HUES6 (cell line): ENCODE data around the gene SRPX2.

Experiments used
- H3K27ac ChIP-seq: 2 replicates; pipeline ENCODE4 v1.7.0; 2013; ENCODE audit warnings: low read depth, mild to moderate bottlenecking, low read length, inconsistent platforms
- H3K27me3 ChIP-seq: 2 replicates; pipeline ENCODE4 v1.6.1; 2013; ENCODE audit warnings: low read length; ENCODE audit not compliant: control insufficient read depth, insufficient read depth
- H3K36me3 ChIP-seq: 2 replicates; pipeline ENCODE4 v1.6.1; 2013; ENCODE audit warnings: low read length; ENCODE audit not compliant: control insufficient read depth, insufficient read depth
- H3K4me1 ChIP-seq: 2 replicates; pipeline ENCODE4 v1.6.1; 2013; ENCODE audit warnings: low read length; ENCODE audit not compliant: control insufficient read depth, insufficient read depth
- H3K4me3 ChIP-seq: 2 replicates; pipeline ENCODE4 v1.5.1; 2013; ENCODE audit warnings: low read depth, low read length
- H3K9ac ChIP-seq: one replicate; pipeline ENCODE4 v1.6.1; 2013; ENCODE audit warnings: mild to moderate bottlenecking, low read length
- H3K9me3 ChIP-seq: 2 replicates; pipeline ENCODE4 v1.6.1; 2013; ENCODE audit warnings: low read depth, low read length; ENCODE audit not compliant: control insufficient read depth, insufficient read depth

The SRPX2 gene

DNA sequence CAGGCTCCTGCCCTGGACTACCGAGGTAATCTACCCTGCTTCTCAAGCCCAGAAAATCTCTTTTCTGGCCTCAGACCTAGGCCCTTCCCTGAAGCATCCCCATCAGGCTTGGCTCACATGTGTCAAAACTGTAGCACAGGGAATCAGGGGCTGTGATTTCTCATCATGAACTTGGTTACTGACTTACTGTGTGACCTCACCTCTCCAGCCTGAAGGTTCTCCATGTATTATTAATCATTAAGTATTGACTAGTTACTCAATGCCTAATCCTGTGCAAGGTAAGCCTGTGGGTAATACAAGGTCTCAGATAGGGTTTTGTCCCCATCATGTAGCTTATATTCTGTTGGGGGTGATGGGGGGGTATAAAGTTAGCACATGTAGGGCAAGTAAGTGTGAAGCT is 6.8 kb downstream of the SRPX2 start:
- H3K27me3 ChIP-seq: peaks cover 3% of the 10 kb centered on the region; the same call in 1 of the 2 replicates
- H3K27ac ChIP-seq: no peak overlapping the region
- H3K4me3 ChIP-seq: no peak overlapping the region
- no peak overlapping the region for H3K9ac ChIP-seq
- H3K4me1 ChIP-seq: peaks cover 35% of the 10 kb centered on the region
- H3K36me3 ChIP-seq: no peaks in the 10 kb centered on the region
- H3K9me3 ChIP-seq: no peaks in the 10 kb centered on the region

DNA sequence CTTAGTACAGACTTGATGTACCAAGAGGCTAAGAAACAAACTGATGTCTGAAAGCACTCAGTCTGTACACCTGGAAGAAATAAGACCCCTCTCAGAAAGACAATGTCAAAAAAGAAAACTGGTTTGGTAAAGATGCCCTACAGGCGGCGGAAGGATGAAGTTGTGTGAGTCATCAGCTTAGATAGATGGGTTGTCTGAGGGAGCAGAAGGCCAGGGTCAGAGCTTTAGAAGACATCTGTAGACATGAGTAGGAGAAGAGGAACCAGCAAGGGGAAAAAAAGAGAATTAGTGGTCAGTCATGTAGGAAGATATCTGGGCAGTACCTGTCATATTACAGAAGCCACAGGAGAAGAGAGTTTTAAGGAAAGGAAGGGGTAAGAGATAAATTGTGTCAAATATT is 8.3 kb downstream of the SRPX2 start:
- Histone ChIP-seq H3K9ac (no peak overlapping the region), H3K4me1 (peaks cover 29% of the 10 kb centered on the region), H3K36me3 (no peaks in the 10 kb centered on the region), H3K9me3 (no peaks in the 10 kb centered on the region), H3K4me3 (no peak overlapping the region), H3K27me3 (peaks cover 3% of the 10 kb centered on the region; the same call in 1 of the 2 replicates), H3K27ac (no peak overlapping the region)

DNA sequence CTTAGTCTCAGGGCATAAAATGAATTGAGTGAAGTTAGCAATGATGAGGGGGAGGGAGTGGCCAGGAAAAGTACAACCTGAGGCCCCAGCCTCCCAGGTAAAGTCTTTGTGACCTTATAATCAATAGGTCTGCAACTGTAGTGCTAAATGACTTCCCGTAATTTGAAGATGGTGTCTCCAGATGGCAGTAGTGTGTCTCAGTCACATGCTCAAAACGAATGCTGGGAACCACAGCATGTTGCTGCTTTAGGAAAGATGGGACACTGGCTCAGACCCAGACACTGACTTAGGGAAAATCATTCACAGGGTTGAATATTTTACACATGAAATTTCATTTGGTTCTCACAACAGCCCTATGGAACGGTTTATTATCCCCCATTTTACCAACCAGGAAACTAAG is 10.3 kb downstream of the SRPX2 start:
- no peaks in the 10 kb centered on the region for H3K36me3 ChIP-seq
- H3K4me1 ChIP-seq: peaks cover 14% of the 10 kb centered on the region
- no peak overlapping the region for H3K4me3 ChIP-seq
- no peak overlapping the region for H3K27ac ChIP-seq
- H3K9me3 ChIP-seq: no peaks in the 10 kb centered on the region
- no peak overlapping the region for H3K9ac ChIP-seq
- H3K27me3 ChIP-seq: peaks cover 3% of the 10 kb centered on the region; the same call in 1 of the 2 replicates

DNA sequence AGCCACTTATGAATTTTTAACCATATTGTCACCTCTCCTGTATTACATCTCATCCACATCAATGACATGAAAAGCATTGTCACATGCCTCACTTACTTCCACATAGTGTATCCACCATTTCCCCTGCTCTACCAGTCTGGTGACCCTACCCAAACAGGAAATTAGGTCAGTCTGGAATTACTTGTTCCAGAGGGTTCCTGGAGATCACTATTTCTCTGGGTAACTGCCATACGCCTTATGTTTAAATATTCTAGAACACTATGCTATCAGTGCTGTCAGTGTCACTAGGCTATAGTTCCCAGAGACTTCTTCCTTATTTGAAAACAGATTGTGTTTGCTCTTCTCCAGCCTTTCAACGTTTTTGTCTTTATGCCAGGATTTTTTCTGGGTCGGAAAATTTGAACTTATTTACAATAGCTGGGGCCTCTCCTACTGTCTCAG is 15.0 kb downstream of the SRPX2 start:
- no peaks in the 10 kb centered on the region for H3K4me1 ChIP-seq
- no peaks in the 10 kb centered on the region for H3K36me3 ChIP-seq
- no peaks in the 10 kb centered on the region; the same call in 1 of the 2 replicates for H3K27me3 ChIP-seq
- H3K9ac ChIP-seq: no peak overlapping the region
- no peaks in the 10 kb centered on the region for H3K9me3 ChIP-seq
- no peak overlapping the region for H3K27ac ChIP-seq
- no peak overlapping the region for H3K4me3 ChIP-seq

DNA sequence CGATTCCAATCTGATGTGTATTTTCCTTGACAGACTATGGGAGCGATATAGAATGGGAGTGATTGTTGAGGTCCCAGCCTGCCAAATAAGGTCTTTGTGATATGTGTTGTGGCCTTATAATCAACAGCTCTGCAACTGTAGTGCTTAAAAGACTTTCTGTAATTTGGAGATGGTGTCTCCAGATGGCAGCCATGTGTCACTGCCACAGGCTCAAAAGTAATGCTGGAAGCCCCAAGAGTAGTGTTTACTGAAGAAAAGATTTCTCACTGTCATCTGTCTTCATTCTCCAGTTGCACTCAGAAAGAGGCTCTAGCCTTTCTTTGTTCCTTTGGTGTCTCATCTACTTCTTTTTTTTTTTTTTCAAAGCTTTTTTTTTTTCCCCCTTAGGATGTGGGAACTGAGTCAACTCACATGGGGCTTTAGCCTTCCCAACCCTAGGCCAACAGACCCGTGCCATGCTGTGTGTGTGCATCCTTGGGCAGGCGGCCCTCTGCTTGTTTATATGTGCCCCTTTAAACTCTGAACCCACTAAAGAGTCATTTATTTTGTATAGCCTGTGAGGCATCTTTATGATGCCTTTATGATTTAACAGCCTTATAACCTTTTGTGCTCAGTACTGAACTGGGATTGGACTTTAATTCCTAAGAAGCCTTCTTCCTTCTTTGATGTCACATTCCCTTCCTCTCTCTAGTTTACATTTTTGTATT is 15.6 kb downstream of the SRPX2 start:
- no peak overlapping the region for H3K27ac ChIP-seq
- peaks cover 1% of the 10 kb centered on the region; the same call in 1 of the 2 replicates for H3K27me3 ChIP-seq
- H3K9me3 ChIP-seq: no peaks in the 10 kb centered on the region
- H3K4me3 ChIP-seq: no peak overlapping the region
- no peak overlapping the region for H3K9ac ChIP-seq
- no peaks in the 10 kb centered on the region for H3K36me3 ChIP-seq
- no peaks in the 10 kb centered on the region for H3K4me1 ChIP-seq

DNA sequence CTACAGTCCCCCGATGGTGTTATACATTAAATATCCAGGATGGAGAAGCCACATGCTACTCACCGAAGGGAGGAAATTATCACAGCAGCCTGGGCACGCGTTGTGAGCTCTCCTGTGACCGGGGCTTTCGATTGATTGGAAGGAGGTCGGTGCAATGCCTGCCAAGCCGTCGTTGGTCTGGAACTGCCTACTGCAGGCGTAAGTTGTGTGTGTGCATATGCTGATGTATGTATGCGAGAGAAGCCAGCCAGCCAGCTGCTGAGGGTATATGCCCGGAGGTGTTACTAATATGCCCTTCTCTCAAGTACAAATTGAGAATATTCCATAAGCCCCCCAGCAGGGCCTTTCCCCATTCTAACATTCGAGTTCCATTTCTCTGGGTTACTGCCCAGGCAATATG is 18.2 kb downstream of the SRPX2 start:
- H3K36me3 ChIP-seq: no peaks in the 10 kb centered on the region
- H3K27ac ChIP-seq: no peak overlapping the region
- no peak overlapping the region for H3K4me3 ChIP-seq
- no peaks in the 10 kb centered on the region for H3K9me3 ChIP-seq
- no peak overlapping the region for H3K9ac ChIP-seq
- peaks cover 11% of the 10 kb centered on the region; the same call in 1 of the 2 replicates for H3K27me3 ChIP-seq
- H3K4me1 ChIP-seq: no peaks in the 10 kb centered on the region

DNA sequence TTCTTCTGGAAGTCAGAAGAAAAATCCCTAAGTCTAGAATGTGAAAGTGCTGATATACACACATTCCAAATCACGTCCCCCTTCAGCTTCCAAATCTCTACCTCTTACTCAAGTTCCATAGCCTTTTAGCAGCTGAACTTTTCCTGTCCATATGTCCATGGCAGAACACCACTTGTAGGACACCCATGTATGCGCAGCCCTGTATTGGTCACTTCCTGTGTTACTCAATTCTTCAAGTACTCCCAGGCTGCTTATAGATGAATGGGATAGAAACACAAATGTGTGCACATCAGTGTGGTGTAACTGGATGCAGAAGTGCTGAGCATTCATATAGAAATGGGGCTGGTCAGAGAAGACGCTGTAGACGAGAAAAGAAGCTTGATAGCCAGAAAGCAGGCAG is 18.8 kb downstream of the SRPX2 start:
- H3K36me3 ChIP-seq: no peaks in the 10 kb centered on the region
- H3K9ac ChIP-seq: no peak overlapping the region
- H3K9me3 ChIP-seq: no peaks in the 10 kb centered on the region
- no peak overlapping the region for H3K4me3 ChIP-seq
- H3K4me1 ChIP-seq: no peaks in the 10 kb centered on the region
- H3K27me3 ChIP-seq: peaks cover 16% of the 10 kb centered on the region; the same call in 1 of the 2 replicates
- no peak overlapping the region for H3K27ac ChIP-seq

DNA sequence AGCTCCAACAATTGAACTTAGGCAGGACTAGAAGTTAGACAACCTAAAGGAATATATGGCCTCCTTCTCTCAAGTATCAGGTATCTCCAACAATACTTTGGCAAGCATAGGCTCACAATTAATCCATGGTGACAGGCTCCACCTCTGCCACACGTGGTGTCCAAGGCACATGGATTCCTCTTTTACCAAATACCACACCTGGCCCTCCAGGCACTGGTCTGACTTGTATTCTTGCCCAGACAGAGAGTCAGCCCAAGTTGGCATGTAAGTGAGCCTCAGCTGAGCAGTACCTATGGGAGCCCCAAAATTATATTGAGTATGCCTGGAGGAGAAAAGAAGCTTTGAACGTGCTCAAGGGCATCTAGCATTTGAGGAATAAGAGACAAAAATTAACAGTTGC is 19.6 kb downstream of the SRPX2 start:
- Histone ChIP-seq H3K4me3 (no peak overlapping the region), H3K9me3 (no peaks in the 10 kb centered on the region), H3K36me3 (no peaks in the 10 kb centered on the region), H3K4me1 (no peaks in the 10 kb centered on the region), H3K27me3 (peaks cover 17% of the 10 kb centered on the region; the same call in 1 of the 2 replicates), H3K27ac (no peak overlapping the region), H3K9ac (no peak overlapping the region)

DNA sequence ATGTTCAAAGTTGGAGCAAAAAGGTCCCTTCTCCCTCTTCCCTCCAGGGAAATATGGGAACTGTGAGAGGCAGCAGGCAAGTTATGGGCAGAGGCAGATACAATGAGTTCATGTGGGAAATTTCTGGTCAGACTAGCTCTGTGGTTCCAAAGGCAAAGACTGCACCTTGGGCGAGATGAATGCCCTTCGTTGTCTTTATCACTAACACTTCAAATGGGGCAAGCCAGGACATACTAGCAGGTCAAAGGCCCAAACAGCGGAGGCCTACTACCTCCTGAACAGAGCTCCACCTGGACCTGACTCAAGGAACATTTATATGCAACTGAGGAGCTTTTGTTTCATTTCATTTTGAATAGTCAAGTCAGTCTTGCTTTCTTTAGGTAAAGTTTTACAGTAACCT is 29.0 kb downstream of the SRPX2 start:
- no peak overlapping the region for H3K4me3 ChIP-seq
- peaks cover 6% of the 10 kb centered on the region; the same call in 1 of the 2 replicates for H3K27me3 ChIP-seq
- no peak overlapping the region for H3K9ac ChIP-seq

DNA sequence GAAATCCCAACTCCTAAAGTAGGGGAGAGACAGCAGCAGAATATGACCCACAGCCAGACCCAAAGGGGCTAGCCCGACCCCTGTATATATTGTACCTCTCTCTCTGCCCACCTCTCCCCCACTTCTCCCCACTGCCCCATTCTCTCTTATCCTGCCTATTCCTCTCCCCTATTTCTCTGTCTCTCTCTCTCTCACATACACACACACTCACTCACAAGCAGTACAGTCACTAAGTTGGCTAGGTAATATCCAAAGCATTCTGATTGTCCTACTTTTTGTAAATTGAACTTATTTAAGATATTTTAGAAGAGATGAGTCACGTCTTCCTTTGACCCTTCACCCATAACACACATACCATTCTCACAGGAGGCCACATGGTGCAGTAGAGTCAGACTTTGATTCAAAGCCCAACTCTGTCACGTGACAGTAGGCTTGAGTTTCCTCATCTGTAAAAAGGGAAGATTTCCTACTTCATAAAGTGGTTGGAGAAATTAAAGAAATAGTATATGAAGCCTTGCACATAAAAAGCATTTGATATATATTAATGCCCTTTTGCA is 29.5 kb downstream of the SRPX2 start:
- Histone ChIP-seq H3K4me1 (peaks cover 4% of the 10 kb centered on the region; the same call in 1 of the 2 replicates), H3K36me3 (no peaks in the 10 kb centered on the region), H3K27ac (no peak overlapping the region), H3K27me3 (peaks cover 6% of the 10 kb centered on the region; the same call in 1 of the 2 replicates), H3K9me3 (no peaks in the 10 kb centered on the region), H3K9ac (no peak overlapping the region), H3K4me3 (no peak overlapping the region)

More for the DNA sequence above, 29.0 kb downstream of the SRPX2 start:
- H3K36me3 ChIP-seq: no peaks in the 10 kb centered on the region
- H3K9me3 ChIP-seq: no peaks in the 10 kb centered on the region
- H3K4me1 ChIP-seq: peaks cover 4% of the 10 kb centered on the region; the same call in 1 of the 2 replicates
- H3K27ac ChIP-seq: no peak overlapping the region

DNA sequence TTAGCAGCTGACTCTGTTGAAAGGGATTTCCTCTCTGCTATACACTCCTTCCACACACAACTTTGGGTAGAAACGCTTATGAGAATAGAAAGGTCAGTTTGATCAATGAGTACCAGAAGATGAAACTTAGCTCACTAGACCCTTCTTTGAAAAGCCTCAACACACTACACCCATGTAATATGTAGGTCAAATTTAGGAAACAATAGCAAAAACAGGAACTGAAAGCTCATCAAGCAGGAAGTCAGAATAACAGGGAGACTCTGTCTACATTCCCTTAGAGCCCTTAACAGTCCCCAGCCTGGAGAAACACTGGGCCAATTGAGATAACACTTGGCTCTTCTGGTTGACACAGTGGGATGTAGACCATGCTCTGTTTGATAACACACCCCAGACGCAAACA is 30.7 kb downstream of the SRPX2 start:
- Histone ChIP-seq H3K27me3 (peaks cover 8% of the 10 kb centered on the region; the same call in 1 of the 2 replicates), H3K4me1 (peaks cover 4% of the 10 kb centered on the region; the same call in 1 of the 2 replicates), H3K4me3 (no peak overlapping the region), H3K27ac (no peak overlapping the region), H3K9me3 (no peaks in the 10 kb centered on the region), H3K36me3 (no peaks in the 10 kb centered on the region), H3K9ac (no peak overlapping the region)
